ENCODE results near the gene STK32A.

The STK32A gene

GRCh38 chr5:147267082-147267832 lies 32.4 kb downstream of the STK32A start:
- DNase-seq = no peak

DNA sequence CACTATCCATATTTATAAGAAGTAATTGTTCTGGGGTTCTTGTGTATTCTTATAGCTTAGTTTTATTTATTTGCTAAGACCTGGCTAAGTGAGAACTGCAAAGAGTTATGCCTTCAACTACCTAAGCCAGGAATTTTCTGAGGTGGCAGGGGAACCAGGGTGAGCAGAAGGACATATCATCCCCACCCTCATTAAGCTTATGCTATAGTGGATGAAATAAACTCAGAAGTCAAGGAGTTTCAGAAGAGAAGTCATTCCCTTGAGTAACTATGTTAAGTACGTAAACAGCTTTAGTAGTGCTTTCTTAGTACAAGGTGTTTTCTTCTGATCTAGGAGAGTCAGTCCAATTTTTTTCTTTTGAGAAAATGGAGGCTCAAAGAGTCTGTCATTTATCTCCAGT lies 41.7 kb downstream of the STK32A start:
- DNase-seq = no peak

GRCh38 chr5:147286296-147286695 lies 51.5 kb downstream of the STK32A start:
- DNase-seq = no peak

- DNase-seq = no peak
These were observed 52.3 kb downstream of the STK32A start for GRCh38 chr5:147287110-147287509.

GRCh38 chr5:147290261-147290660 lies 55.4 kb downstream of the STK32A start:
- DNase-seq = peak; percentile 85

GRCh38 chr5:147303251-147303650 lies 68.4 kb downstream of the STK32A start:
- DNase-seq = peak; percentile 9

DNA sequence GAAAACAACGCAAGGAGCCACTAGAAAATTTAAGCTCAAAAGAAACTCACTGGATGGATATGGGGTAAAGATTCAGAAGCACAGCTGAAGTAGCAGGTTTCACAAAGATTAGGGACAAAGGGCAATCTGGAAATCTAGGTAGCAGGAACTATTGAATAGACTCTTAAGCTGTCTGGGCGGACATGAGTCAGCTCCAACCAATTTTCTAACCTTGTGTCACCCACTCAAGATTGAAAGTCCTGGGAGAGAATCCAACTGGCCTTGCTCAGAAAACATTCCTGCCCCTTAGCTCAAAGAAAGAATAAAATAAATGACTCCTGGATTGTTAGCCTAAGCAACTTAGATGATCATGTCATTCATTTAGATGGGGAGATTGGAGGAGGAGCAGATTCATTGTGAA lies 69.2 kb downstream of the STK32A start:
- no peak for DNase-seq

DNA sequence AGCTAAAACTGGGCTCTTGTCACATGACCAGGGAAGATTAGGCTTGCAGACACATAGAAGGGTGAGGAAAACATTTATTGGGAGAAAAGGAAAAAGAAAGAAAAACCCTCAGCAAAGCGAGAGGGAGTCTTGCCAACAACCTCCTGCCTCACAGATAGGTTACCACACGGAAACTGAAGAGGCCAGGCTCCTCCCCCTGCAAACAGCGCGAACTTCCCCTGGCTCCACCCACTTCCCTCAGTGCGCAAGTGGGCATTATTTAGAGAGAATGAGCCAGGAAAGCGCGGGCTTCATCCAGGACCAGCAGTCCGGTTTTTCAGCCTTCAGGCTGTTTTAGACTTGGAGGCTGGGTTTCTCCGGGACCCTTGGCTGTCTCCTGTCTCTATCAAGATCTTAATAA lies 70.3 kb downstream of the STK32A start:
- DNase-seq = no peak

- no peak for DNase-seq
These were observed 71.5 kb downstream of the STK32A start for GRCh38 chr5:147306351-147306750.

- DNase-seq = no peak
These were observed 72.3 kb downstream of the STK32A start for GRCh38 chr5:147307170-147307569.

- no peak for DNase-seq
These were observed 74.8 kb downstream of the STK32A start for GRCh38 chr5:147309621-147310020.

GRCh38 chr5:147310059-147310704 lies 75.4 kb downstream of the STK32A start:
- DNase-seq = peak; percentile 86

GRCh38 chr5:147317978-147318684 lies 83.3 kb downstream of the STK32A start:
- DNase-seq = no peak

- DNase-seq = no peak
These were observed 86.7 kb downstream of the STK32A start for GRCh38 chr5:147321569-147321968.

DNA sequence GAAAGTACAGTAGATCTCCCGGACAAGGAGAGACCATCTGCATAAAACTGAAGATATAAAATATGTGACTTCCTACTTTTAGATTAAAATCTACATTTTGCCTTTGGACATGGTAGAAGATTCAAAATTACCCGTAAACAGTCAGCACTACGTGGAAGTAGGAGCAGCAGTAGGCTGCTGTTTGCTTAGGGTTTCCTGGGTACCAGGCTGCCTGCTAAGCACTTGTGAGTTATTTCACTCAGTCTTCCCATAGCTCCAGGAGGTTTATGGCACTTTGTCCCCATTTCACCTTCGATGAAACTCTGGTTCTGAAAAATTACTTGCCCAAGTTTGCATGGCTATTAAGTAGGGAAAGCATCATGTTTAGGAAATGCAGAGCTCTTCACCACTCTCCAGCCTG lies 92.6 kb downstream of the STK32A start:
- DNase-seq = no peak

DNA sequence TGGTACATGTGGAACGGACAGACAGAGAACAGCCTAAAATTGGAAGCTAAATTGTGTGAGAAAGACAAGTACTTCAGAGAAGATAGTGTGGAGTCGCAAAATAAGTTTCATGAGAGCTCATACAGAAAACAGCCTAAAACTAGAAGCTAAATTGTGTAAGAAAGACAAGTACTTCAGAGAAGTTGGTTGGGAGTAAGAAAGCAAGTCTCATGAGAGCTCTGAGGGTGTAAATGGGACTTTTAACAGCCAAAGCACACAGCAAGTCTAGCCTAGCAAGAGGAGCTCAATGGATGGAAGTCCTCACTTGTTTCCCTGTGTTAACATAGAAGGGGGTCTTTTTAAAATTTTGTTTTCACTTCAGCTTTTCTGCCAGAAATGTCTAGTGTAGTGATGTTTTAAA lies 93.1 kb downstream of the STK32A start:
- DNase-seq = no peak

GRCh38 chr5:147332658-147333057 lies 97.8 kb downstream of the STK32A start:
- peak; percentile 64 for DNase-seq

DNA sequence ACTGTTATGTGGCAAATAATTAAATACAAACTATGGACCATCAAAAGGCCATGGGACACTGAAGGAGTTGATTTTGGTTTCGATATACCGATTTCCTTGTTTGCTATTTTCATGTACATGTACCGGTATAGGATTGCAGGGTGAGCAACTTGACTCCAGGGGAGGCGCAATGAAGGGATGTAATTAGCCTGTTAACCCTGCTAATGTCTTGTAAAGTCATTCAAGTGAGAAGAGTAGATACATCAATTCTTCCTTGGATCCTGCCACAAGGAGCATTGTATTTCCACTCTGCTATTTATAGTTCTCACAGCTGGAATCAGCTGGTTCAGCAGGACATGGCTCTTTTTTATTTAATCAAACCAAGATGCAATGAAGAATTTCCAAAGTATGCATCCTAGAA lies 102.0 kb downstream of the STK32A start:
- no peak for DNase-seq

GRCh38 chr5:147339313-147339712 lies 104.5 kb downstream of the STK32A start:
- no peak for DNase-seq

- DNase-seq = no peak
These were observed 106.1 kb downstream of the STK32A start for GRCh38 chr5:147340941-147341340.

DNA sequence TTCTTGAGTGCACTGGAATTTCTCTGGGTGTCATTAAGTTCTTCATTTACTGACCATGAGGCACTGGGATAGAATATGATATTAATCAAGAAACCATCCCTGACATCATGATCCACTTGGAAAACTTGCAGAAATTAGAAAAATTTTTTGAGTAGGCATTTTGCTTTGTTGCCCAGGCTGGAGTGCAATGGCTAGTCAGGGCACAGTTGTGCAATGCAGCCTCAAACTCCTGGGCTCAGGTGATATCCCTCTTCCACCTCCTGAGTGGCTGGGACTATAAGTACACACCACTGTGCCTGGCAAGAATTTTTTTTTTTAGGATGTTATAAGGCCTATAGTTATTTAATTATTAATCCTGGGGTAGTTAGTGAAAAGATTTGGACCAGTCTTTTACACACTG lies 106.5 kb downstream of the STK32A start:
- DNase-seq = no peak

DNA sequence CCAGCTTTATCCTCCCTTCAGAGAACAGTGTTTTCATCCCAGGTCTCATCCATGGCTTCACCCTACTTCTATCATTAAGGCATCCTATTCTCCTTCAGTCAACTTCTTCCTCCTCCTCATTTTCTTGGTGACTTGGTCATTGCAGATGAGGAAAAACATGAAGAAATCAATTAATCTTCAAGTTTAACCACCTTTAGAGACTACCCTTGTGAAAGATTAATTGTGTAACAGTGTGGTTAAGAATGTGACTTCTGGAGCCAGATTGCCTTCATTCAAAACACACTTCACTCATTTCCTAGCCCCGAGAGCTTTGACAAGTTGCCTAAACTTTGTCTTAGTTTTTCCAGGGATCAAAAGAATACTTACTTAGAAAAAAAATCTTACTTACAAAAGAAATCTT lies 110.0 kb downstream of the STK32A start:
- no peak for DNase-seq

DNA sequence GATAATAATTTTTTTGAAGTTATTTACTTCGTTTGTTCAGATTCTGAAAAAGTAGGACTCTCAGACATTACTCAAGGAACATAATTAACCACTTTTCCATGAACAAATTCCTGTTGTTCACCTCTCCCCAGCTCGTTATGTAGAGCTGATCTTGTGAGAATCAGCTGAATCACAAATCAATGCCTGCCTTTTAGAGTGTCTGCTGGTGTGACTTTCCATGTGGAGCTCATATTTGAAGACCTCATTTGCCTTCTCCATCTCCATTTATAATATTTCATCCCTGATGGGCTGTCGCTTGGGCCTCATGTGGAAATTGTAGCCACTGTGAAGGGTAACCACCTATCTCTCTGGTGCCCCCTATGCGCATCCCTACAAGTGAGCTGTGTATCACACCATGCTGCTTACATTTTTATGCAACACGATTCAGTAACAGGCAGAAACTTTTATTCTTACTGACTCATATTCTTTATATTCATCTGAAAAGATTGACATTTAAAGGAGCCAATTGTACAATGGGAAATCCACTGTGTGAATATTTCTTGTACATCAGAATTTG lies 111.3 kb downstream of the STK32A start:
- no peak for DNase-seq

- no peak for DNase-seq
These were observed 113.2 kb downstream of the STK32A start for GRCh38 chr5:147348046-147348445.

Data from NCI-H1092 treated with DMSO at 0.1 percent for 48 hours (cell line).